Posterior vena cava (tissue), 2 donors: Measurements from ENCODE around the gene PVRIG. TPM values are rescaled to one million over a fixed set of nuclear protein-coding genes. Genes with fewer than 3 reads are reported as not detected.
"Not testable (repeated sequence)": the region's sequence is repeated elsewhere in the genome, so short reads cannot be mapped to it uniquely, and the experiment has no call there.

Source experiments
- DNase-seq: peaks from one replicate; pipeline ENCODE4 v3.0.0-alpha.2; 2020; ENCODE audit warnings: low spot score
- intact Hi-C, 2 donors: fragments of 100-400 bp; cut with DNase I; formaldehyde crosslinking; loops; one replicate each; pipeline versions ENCODE4 v1.14.1 to v1.14.2; 2022 to 2023
- total RNA-seq, 2 donors: library from RNA; stranded (reverse); fragmentation: NEBNext Ultra II Directional; extraction: Animal tissue kit (Norgen Biotek cat#: 25700); gene quantifications; one replicate each; pipeline ENCODE4 v1.2.1, GENCODE V29; 2021
- donor health status: DM: yes; HTN: yes; CAD: no.
- donor health status: DM: yes; HTN: yes; CAD: no.

Gene PVRIG
- total RNA-seq, 2 donors from 2014 or later = 0.42 to 0.67 TPM

DNA sequence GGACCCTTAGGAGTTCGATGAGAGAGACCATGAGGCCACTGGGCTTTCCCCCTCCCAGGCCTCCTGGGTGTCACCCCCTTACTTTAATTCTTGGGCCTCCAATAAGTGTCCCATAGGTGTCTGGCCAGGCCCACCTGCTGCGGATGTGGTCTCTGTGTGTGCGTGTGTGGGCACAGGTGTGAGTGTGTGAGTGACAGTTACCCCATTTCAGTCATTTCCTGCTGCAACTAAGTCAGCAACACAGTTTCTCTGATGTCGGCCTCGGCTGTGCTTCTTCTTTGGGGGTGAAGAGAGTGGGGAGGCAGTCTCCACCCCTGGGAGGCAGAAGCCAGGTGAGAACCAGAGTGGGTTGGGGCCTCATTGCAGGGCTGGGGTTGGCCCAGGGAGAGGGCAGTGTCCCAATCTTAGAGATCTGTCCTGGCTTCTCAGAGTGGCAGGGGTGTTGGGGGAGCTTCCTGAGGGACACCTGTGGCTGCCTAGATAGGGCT lies 1.5 kb downstream of the PVRIG start:
- DNase-seq = no peak
- intact Hi-C loops = loop anchor here in 1 of 2 donors (5.0 kb wide), 1 partner anchor 89 kb away; no protein-coding TSS in a partner anchor

DNA sequence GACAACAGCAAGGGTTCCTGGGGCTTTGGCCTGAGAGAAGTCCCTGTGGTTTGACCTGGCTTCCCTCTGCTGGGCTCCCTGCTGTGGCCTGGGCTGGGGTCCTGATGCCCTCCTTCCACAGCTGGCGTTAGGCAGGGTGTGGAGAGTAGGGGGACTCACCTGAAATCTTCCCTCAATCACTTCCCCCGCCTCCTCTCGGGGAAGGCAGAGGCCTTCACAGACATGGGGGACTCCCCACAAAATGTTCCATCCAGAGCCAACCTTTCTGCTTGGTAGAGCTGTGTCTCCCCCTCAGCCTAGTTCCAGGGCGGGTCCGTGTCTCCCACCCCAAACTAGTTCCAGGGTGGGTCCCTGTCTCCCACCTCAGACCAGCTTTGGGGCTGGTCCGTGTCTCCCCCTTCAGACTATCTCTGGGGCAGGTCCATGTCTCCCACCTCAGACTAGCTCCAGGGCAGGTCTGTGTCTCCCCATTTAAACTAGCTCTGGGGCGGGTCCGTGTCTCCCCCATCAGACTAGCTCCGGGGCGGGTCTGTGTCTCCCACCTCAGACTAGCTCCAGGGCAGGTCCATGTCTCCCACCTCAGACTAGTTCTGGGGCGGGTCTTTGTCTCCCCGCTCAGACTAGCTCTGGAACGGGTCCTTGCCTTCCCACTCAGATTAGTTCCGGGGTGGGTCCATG lies 2.2 kb downstream of the PVRIG start:
- intact Hi-C loops = loop anchor here in 1 of 2 donors (5.0 kb wide), 1 partner anchor 90 kb away; no protein-coding TSS in a partner anchor
- no peak for DNase-seq

DNA sequence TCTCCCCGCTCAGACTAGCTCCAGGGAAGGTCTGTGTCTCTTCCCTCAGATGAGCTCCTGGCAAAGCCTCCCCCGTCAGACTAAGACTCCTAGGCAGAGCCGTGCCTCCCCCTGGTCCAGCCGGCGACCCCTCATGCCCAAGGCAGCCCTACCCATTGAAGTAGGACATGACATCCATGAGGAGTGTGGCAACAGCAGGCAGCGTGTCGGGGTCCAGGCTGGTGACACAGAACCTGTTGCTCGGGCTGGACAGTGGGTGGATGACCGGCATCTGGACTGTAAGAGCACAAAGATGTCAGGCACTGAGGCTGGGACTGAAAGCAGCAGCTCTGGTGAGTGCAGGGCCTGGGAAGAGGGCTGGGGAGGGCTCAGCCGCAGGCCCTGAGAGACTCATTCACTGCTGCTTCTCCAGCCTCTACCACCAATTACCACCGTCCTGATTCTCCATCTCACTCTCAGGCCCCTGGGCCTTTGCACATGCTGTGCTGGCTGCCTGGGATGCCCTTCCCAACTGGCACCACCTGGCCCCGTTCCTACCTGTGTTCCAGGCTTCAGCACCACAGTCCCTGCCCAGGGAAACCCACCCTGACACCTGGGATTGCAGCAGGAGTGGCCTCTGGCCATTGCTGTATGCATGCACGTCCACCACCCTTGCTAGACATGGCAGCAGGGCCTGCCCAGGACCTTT lies 2.8 kb downstream of the PVRIG start:
- no peak for DNase-seq
- intact Hi-C loops = loop anchor here in 1 of 2 donors (5.0 kb wide), 1 partner anchor 90 kb away; no protein-coding TSS in a partner anchor

DNA sequence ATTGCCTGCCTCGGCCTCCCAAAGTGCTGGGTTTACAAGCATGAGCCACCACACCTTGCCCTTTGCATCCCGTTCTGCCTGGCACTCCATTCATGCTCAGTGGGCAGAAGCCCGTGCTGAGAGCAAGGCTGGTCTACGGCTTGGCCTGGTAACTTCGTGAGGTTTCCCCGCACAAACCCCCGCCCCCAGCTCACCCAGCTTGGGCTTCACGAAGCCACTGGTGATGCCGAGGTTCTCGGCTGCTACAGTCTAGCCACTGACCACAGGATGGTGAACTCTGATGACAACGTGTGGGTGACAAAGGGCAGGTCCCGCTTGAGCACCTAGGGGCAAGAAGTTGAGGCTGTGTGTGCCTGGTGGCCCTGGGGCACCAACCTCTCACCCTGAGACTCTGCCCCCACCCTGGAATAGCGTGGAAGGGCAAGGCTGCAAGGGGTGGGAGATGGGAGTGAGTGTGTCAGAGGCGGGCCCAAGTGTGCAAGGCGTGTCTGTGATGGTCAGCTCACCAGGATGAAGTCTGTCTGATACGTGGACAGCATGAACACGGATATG lies 3.7 kb downstream of the PVRIG start:
- not testable (repeated sequence) for DNase-seq
- intact Hi-C loops = loop anchor here in 1 of 2 donors (5.0 kb wide), 1 partner anchor 91 kb away; no protein-coding TSS in a partner anchor

DNA sequence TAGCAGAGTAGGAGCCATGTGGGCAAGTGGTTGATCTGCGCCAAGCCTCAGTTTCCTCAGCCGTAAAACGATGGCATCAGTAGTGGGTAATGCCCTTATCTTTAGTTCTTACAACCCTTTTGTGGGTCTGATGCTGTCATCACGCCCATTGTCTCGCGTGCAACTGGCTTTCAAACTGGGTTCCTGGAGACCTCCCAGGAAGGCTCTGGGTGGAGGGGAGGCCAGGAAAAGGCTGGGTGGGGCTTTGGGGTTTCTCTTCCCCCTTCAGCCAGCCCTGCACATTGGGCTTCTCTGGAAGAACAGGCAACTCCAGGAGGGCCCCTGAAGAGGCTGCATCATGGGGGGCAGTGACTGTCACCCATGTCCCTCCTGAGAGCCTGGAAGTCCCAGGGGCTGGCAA lies 5.1 kb downstream of the PVRIG start:
- intact Hi-C loops = loop anchor here in 1 of 2 donors (5.0 kb wide), 1 partner anchor 93 kb away; no protein-coding TSS in a partner anchor

DNA sequence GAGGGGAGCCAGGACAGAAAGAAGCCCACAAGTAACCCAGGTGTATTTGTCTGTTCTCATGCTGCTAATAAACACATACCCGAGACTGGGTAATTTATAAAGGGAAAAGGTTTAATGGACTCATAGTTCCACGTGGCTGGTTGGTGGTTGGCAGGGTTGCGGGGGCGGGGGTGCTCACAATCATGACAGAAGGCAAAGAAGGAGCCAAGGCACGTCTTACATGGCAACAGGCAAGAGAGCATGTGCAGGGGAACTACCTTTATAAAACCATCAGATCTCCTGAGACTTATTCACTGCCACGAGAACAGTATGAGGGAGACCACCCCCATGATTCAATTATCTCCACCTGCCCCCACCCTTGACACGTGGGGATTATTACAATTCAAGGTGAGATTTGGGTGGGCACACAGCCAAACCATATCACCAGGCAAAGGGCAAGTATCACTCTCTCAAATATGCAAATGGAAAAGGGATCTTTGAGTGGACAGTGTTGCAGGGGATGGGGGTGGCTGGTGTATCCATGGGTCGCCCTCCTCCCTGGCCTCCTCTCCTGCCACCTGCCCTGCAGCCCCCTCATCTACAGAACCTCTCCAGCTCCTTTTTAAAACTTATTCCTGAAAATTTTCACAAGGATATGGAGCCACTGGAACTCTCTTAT lies 15.0 kb downstream of the PVRIG start:
- DNase-seq, intact Hi-C loops: not testable (repeated sequence)

More for the DNA sequence above, 5.1 kb downstream of the PVRIG start:
- DNase-seq = not testable (repeated sequence)

DNA sequence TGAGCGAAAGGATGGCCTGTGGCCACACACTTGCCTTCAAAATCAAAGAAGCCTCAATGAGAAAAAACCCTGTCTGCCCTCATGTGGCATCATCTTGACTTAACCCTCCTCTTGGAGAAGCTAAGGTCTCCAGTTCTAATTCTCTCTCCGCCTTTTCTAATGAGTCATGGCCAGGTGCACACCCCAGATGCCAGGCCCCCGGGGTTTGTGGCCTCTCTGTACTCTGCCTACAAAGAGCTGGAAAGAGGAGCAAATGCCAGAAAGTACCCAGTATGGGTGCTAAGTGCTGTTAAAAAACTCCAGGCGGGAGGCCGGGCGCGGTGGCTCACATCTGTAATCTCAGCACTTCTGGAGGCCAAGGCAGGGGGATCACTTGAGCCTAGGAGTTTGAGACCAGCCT lies 20.2 kb downstream of the PVRIG start:
- intact Hi-C loops, DNase-seq: not testable (repeated sequence)

DNA sequence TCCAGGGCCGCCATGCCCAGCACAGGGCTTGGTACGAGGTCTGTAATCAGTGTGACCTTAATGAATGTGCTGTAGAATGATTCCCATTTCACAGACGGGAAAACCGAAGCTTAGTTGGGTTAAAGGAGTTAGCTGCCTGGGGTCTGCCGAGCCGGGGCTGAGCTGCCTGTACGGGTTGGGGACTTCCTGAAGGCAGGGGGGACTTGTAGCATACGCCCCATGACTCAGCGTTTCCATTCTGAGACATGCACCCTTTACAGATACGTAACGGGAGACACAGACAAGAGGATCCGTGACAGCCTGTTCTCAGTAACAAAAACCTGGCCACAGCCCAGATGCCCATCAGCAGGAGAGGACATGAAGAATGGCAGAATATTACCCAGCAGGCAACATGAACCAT lies 23.6 kb downstream of the PVRIG start:
- DNase-seq, intact Hi-C loops: not testable (repeated sequence)

DNA sequence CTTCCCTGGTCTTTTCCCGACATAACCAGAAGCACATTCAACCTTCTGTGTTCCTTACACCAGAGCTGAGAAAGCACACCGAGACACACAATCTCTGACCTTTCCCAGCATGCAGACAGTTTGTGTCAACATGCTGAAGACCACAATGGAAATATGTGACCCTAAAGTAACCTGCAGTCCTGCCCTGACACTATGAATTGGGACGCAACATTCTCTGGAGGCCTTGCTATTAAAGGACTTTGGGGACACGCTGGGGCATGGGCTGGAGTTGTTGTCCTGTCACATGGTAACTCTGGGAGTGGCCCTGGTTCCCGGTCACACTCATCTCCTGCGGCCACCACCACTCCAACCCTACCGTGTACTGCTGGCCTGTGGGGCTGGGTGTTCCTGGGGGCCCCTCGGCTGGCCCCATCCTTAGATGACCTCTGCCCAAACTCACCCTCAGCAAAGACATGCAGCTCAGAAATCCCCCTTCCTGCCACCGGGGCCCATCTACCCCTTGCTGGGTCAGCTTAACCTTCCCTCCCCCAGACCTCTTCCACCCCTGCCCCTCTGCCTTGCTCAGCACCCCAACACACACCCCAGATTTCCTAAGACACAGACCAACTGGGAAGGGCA lies 25.3 kb downstream of the PVRIG start:
- DNase-seq, intact Hi-C loops: not testable (repeated sequence)

DNA sequence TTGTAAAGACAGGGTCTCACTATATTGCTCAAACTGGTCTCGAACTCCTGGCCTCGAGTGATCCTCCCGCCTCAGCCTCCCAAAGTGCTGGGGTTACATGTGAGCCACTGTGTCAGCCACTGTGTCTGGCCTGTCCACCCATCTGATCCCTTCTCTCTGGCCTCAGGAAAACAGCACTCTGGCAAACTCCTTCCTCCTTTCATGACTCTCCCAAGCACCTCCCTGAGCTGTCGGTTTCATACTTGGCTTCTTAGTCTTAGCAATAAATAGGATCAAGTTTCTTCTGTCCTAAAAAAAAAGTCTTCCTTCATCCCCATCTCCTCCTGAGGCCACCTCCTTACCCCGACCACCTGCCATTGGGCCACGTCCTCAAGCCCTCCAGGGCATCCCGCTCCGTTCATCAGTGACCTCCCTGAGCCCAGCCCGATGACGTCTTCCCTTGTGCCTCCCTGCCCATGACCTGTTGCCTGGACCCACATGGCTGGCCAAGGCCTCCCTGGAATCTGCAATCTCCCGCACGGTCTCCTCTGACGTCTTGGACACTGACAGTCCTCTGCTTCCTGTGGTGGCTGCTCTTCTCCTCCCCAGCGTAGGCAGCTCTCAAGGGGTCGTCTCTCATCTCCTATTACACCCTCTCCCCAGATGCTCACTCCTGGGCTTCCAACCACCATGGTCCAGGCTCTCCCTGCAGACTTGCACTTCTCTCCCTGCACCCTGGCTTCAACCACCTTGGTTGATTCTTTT lies 26.5 kb downstream of the PVRIG start:
- DNase-seq, intact Hi-C loops: not testable (repeated sequence)

DNA sequence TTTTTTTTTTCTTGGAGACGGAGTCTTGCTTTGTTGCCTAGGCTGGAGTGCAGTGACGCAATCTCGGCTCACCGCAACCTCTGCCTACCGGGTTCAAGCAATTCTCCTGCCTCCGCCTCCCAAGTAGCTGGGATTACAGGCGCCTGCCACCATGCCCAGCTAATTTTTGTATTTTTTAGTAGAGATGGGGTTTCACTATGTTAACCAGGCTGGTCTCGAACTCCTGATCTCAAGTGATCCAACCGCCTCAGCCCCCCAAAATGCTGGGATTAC lies 27.1 kb downstream of the PVRIG start:
- DNase-seq, intact Hi-C loops: not testable (repeated sequence)

DNA sequence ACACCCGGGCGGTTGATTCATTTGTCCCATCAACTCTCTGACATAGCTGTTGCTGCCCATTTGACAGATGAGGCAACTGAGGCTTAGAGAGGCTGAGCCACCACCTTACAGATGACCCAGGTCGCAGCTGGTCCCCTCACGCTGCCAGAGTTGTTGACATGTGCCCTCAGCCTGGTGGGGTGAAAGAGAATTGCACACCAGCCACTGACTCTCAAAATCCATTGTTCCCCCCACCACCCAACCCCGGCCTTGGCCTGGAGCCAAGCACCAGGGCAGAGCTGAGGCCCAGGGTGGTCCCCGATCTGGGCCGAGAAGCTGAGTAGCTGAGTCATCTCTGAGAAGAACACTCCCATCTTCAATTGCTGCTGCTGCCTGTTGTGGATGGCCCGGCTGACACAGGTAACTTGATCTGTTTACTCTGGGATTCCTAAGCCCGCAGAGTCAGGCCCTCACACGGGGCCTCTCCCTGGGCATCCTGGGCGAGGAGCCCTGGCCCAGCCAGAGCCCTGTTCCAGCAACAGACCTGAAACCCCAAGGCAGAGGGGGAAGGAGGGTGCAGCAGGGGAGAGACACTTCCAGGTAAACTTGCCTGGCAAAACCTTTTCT lies 27.5 kb downstream of the PVRIG start:
- DNase-seq = no peak
- intact Hi-C loops = no loop called here

DNA sequence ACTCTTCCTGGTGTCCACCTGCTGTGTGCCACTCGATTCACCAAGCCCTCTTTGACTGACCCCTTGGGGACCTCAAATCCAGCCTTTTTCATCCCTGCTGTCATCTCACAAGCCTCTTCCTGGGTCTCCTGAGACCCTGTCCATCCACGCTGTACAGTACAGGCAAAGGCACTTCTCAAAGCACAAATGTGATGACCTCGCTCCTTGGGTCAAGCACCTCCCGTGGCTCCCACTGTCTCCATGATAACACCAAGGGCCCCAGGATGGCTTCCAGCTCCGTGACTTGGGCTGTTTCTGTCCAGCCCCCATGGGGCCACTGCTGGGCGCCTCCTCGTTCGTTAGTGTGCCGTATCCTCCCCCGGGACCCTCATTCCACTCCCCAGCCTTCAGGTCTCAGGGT lies 28.7 kb downstream of the PVRIG start:
- intact Hi-C loops = no loop called here
- DNase-seq = no peak

DNA sequence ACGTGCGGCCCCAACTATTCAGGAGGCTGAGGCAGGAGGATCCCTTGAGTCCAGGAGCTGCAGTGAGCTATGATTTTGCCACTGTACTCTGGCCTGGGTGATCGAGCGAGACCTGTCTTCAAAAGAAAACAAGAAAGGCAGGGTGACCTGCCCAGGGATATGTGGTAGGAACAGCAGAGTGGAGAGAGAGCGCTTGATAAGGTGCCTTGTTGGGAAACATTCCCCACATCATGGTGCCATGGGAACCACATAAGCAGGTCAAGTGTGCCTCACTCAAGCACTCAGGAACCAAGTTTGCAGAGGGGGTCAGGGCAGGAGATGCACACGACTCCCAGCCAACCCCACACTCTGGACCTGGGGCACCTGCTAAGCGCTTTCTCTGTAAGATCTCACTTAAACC lies 37.3 kb downstream of the PVRIG start:
- intact Hi-C loops = no loop called here
- no peak for DNase-seq

DNA sequence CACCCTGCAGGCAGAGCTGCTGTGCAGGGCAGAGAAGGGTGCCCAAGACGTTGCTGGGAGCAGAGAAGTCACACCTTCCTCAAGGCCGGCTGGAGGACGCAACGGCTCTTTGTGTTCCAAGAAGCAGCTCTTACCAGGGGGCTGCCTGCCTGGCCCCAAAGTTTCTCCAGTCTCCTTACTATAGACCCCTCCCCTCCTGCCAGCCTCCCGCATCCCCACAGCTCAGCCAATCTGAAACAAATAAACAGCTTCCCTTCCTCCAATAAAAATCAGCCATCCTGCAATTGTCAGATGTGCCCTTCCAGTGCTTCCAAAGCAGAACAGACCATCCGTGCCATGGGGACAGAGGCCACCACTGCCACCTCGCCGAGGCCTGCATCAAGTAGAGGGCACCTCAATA lies 40.2 kb downstream of the PVRIG start:
- DNase-seq, intact Hi-C loops: not testable (repeated sequence)

DNA sequence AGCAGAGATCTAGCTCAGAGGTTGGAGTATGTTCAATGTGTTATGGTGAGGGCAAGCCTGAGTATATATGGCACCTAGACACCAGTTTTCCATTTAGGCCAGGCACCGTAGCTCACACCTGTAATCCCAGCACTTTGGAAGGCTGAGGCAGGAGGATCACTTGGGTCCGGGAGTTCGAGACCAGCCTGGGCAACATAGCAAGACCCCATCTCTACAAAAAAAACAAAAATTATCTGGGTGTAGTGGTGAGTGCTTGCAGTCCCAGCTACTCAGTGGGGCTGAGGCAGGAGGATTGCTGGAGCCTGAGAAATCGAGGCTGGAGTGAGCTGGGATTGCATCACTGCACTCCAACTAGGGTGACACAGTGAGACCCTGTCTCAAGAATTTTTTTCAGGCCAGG lies 43.1 kb downstream of the PVRIG start:
- DNase-seq, intact Hi-C loops: not testable (repeated sequence)

DNA sequence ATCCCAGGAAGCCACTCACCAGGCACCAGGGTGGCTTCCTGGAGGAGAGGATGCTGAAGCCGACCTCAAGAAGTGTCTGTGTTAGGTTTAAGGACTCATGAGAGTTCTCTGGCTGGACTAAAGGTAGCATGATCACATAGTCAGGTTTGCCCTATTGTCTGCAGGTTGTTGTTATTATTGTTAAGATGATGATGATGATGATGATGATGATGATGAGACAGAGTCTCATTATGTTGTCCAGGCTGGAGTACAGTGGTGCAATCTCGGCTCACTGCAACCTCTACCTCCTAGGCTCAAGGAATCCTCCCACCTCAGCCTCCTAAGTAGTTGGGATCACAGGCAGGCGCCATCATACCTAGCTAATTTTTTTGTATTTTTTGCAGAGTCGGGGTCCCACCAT lies 44.5 kb downstream of the PVRIG start:
- intact Hi-C loops, DNase-seq: not testable (repeated sequence)

DNA sequence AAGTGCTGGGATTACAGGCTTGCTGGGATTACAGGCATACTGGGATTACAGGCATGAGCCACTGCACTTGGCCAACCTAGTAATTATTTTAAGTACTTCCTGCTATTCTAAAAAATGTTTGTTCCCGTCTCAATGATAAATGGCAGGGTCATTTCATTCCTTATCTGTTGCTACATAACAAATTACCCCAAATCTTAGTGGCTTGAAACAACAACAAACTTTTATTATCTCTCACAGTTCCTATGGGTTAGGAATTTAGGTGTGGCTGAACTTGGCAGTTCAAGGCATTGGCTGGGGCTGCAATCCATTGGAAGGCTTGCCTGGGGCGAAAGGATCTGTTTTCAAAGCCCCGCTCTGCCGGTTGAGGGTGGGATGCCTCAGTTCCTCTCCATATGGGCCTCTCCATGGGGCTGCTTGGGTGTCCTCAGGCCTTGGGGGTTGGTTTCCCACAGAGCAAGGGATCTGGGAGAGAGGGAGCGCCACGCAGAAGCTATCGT lies 45.0 kb downstream of the PVRIG start:
- intact Hi-C loops = not testable (repeated sequence)

More for the DNA sequence above, 45.0 kb downstream of the PVRIG start:
- DNase-seq = not testable (repeated sequence)
